ENCODE data around the gene NPB. TPM values are rescaled to one million over a fixed set of nuclear protein-coding genes. Genes with fewer than 3 reads are reported as not detected.

The NPB gene
- total and polyA plus RNA-seq, 2 experiments from 2014 or later, result 2.3 to 6.6 TPM

DNA sequence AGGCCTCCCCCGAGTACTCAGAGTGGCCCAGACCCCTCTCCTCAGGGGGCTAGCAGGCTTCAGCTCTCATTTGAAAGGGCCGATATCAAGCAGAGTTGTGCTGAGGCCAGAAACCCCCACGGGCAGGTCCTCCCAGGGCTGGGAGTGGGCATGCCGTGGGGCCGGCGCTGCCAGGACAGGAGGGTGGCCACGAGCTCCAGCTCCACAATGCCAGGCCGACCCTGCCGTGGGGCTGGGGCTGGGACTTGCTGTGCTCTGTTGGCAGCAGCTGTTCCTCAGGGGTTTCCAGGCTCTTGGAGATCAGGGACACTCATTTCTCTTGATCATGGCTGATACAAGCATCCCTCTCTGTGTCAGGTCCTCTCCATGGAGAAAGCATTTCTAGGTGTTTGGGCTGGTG, 3.2 kb upstream of the NPB start:
- H3K4me1 ChIP-seq (ENCODE audit: low read depth), result no peaks in the 10 kb centered on the region
- no peaks in the 10 kb centered on the region for H3K9me3 ChIP-seq (ENCODE audit: low read depth)
- TF ChIP-seq, protein P1, sequence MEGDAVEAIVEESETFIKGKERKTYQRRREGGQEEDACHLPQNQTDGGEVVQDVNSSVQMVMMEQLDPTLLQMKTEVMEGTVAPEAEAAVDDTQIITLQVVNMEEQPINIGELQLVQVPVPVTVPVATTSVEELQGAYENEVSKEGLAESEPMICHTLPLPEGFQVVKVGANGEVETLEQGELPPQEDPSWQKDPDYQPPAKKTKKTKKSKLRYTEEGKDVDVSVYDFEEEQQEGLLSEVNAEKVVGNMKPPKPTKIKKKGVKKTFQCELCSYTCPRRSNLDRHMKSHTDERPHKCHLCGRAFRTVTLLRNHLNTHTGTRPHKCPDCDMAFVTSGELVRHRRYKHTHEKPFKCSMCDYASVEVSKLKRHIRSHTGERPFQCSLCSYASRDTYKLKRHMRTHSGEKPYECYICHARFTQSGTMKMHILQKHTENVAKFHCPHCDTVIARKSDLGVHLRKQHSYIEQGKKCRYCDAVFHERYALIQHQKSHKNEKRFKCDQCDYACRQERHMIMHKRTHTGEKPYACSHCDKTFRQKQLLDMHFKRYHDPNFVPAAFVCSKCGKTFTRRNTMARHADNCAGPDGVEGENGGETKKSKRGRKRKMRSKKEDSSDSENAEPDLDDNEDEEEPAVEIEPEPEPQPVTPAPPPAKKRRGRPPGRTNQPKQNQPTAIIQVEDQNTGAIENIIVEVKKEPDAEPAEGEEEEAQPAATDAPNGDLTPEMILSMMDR (IDR thresholded peaks at IDR 0.05; ENCODE audit: low read depth, low read length), result no peak
- H3K27me3 ChIP-seq, result peaks cover 18% of the 10 kb centered on the region
- no peak for DNase-seq (ENCODE audit: low read depth in 1 of 2, low spot score in 1 of 2)
- H3K36me3 ChIP-seq, result peaks cover 12% of the 10 kb centered on the region
- no peak overlapping the region for H3K4me3 ChIP-seq
- no peak overlapping the region for H3K27ac ChIP-seq

- TF ChIP-seq, protein P1 (IDR thresholded peaks at IDR 0.05; ENCODE audit: low read depth, low read length), result no peak
- H3K27ac ChIP-seq, result no peak overlapping the region
- peaks cover 18% of the 10 kb centered on the region for H3K27me3 ChIP-seq
- no peaks in the 10 kb centered on the region for H3K9me3 ChIP-seq (ENCODE audit: low read depth)
- H3K4me1 ChIP-seq (ENCODE audit: low read depth), result no peaks in the 10 kb centered on the region
- H3K4me3 ChIP-seq, result no peak overlapping the region
- DNase-seq (ENCODE audit: low read depth in 1 of 2, low spot score in 1 of 2), result no peak
- peaks cover 16% of the 10 kb centered on the region for H3K36me3 ChIP-seq
Observed at GRCh38 chr17:81899514-81900166, 2.4 kb upstream of the NPB start.

GRCh38 chr17:81900181-81900820, 1.7 kb upstream of the NPB start:
- H3K27me3 ChIP-seq, result peaks cover 18% of the 10 kb centered on the region
- H3K9me3 ChIP-seq (ENCODE audit: low read depth), result no peaks in the 10 kb centered on the region
- H3K36me3 ChIP-seq, result peaks cover 15% of the 10 kb centered on the region
- H3K4me1 ChIP-seq (ENCODE audit: low read depth), result no peaks in the 10 kb centered on the region
- DNase-seq (ENCODE audit: low read depth in 1 of 2, low spot score in 1 of 2), result no peak
- TF ChIP-seq, protein P1 (IDR thresholded peaks at IDR 0.05; ENCODE audit: low read depth, low read length), result no peak
- H3K27ac ChIP-seq, result no peak overlapping the region
- H3K4me3 ChIP-seq, result no peak overlapping the region

DNA sequence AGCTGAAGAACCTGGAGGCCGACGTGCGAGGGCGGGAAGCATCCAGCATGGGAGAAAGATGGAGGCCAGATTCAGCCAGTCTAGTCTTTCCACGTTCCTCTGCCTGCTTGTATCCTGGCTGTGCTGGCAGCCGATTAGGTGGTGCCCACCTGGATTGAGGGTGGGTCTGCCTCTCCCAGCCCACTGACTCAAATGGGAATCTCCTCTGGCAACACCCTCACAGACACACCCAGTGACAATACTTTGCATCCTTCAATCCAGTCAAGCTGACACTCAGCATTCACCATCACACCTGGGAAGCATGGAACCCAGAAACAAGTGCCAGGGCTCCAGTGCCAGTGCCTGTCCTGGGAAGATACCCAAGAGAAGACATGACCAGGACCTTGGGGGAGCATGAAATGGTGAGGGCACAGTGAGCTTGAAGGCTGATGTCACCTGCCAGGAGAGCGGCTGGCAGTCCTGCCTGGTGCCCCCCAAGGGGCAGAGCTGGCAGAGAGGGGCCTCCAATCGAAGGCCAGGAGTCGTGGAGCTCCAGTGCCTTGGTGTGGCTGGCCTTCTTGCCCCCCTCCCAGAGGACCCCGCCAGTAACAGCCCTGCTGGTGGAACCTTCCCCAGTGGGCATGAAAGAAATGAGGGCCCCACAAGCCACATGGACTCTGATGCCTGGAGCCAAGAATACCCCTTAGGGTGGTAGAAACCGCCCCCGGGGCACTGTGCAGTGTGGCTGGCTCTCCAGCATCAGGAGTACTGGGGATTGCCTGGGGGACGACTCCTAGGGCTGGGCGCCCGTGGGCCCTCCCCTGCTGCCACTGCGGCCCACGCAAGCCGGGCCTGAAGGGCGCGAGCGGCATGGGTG, 643 bp upstream of the NPB start:
- H3K27ac ChIP-seq, result no peak overlapping the region
- TF ChIP-seq, protein P1 (IDR thresholded peaks at IDR 0.05; ENCODE audit: low read depth, low read length), result no peak
- no peaks in the 10 kb centered on the region for H3K4me1 ChIP-seq (ENCODE audit: low read depth)
- peaks cover 18% of the 10 kb centered on the region for H3K27me3 ChIP-seq
- no peak for DNase-seq (ENCODE audit: low read depth in 1 of 2, low spot score in 1 of 2)
- H3K36me3 ChIP-seq, result peaks cover 14% of the 10 kb centered on the region
- H3K9me3 ChIP-seq (ENCODE audit: low read depth), result no peaks in the 10 kb centered on the region
- peak overlapping the region; percentile 33 for H3K4me3 ChIP-seq

DNA sequence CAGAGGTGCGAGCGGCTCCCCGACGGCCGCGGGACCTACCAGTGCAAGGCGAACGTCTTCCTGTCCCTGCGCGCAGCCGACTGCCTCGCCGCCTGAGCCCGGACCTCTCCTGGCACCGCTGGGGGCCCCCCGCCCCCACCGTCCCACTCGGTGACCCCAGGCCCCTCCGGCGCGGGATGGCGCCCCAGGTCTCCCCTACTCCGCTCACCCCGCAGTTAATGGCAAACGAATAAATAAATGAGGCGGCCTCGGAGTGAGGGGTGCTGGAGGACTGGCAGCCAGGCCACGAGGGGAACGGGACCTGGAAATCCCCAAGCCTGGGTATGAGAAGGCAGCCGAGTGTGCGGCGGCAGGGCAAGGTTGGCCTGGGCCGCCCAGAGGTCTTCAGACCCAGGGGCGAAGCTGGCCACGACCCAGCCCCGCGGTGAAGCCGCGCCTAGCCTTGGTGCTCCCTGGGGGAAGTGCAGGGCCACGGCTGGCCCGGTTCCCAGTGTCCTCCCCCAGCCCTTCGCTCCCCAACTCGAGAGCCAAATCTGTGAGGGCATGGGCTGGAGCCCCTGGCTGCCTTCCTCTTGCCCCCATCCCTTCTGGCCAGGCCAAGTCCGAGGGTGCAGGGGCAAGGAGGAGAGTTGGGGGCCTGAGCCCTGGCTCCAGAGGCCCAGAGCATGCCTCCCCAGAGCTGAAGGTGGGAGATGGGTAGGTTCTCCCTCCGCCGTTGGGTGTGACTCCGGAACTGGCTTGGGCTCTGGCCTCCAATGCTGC, 796 bp downstream of the NPB start:
- no peak overlapping the region for H3K4me3 ChIP-seq
- no peak overlapping the region for H3K27ac ChIP-seq
- no peaks in the 10 kb centered on the region for H3K4me1 ChIP-seq (ENCODE audit: low read depth)
- H3K27me3 ChIP-seq, result peaks cover 18% of the 10 kb centered on the region
- TF ChIP-seq, protein P1 (IDR thresholded peaks at IDR 0.05; ENCODE audit: low read depth, low read length), result no peak
- H3K36me3 ChIP-seq, result peaks cover 18% of the 10 kb centered on the region
- no peak for DNase-seq (ENCODE audit: low read depth in 1 of 2, low spot score in 1 of 2)
- H3K9me3 ChIP-seq (ENCODE audit: low read depth), result no peaks in the 10 kb centered on the region

Measured in cardiac muscle cell (in vitro differentiated cells and primary cell).